IMR-90 (cell line): ENCODE data around the gene MAPK8IP3. TPM values are rescaled to one million over a fixed set of nuclear protein-coding genes. Genes with fewer than 3 reads are reported as not detected.

Source experiments
- ATAC-seq: fragments of 200-7000 bp; cut with Tn5 transposase; 2 replicates; pipeline ENCODE4 v1.9.1; 2020; ENCODE audit warnings: low read depth, mild to moderate bottlenecking, moderate library complexity
- BruUV-seq: library from RNA; stranded (reverse); fragments of 400-500 nt; replicated peaks from 2 replicates; lab custom pipeline; 2021; lab: Mats Ljungman, UMichigan
- CTCF ChIA-PET: fragments of 300-600 bp; formaldehyde crosslinking; extraction: SDS; loops from one replicate; lab custom pipeline; 2021; ENCODE audit warnings: antibody characterized with exemption; lab: Yijun Ruan, JAX
- POLR2A ChIA-PET: fragments of 300-600 bp; sonication (Branson Sonifier 250); formaldehyde crosslinking; loops from one replicate; lab custom pipeline; 2022; ENCODE audit warnings: antibody characterized with exemption; ENCODE audit not compliant: unreplicated experiment; lab: Charles Lee
- DNase-seq: peaks from one replicate; pipeline ENCODE4 v3.0.0; 2013
- H2AFZ ChIP-seq: replicated peaks from 2 replicates; pipeline ENCODE3; 2013; ENCODE audit warnings: low read length, mild to moderate bottlenecking; ENCODE audit not compliant: poor library complexity
- H2AK5ac ChIP-seq: 2 replicates; pipeline ENCODE4 v1.6.1; 2013; ENCODE audit warnings: low read depth, low read length, inconsistent platforms
- H2AK9ac ChIP-seq: replicated peaks from 2 replicates; pipeline ENCODE3; 2013; ENCODE audit warnings: mild to moderate bottlenecking, low read depth, low read length, moderate library complexity; ENCODE audit not compliant: poor library complexity
- H2BK120ac ChIP-seq: 2 replicates; pipeline ENCODE4 v1.6.1; 2013; ENCODE audit warnings: low read depth, low read length, inconsistent platforms
- H2BK15ac ChIP-seq: 3 replicates; pipeline ENCODE4 v1.6.1; 2013; ENCODE audit warnings: low read depth, low read length, inconsistent platforms
- H2BK20ac ChIP-seq: 2 replicates; pipeline ENCODE4 v1.6.1; 2013; ENCODE audit warnings: low read depth, mild to moderate bottlenecking, inconsistent platforms, low read length, moderate library complexity
- H2BK5ac ChIP-seq: 2 replicates; pipeline ENCODE4 v1.6.1; 2013; ENCODE audit warnings: mild to moderate bottlenecking, low read depth, low read length, inconsistent platforms; ENCODE audit not compliant: poor library complexity, severe bottlenecking
- H3K14ac ChIP-seq: replicated peaks from 2 replicates; pipeline ENCODE4 v1.6.1; 2013; ENCODE audit warnings: low read depth, low read length, inconsistent platforms
- H3K18ac ChIP-seq: 2 replicates; pipeline ENCODE4 v1.6.1; 2013; ENCODE audit warnings: low read depth, low read length, control low read depth
- H3K23ac ChIP-seq: 2 replicates; pipeline ENCODE4 v1.6.1; 2013; ENCODE audit warnings: low read depth, low read length, inconsistent platforms
- H3K27ac ChIP-seq: 2 replicates; pipeline ENCODE4 v1.5.1; 2013; ENCODE audit warnings: mild to moderate bottlenecking, control low read depth, low read length; ENCODE audit not compliant: insufficient read depth
- H3K27me3 ChIP-seq: 2 replicates; pipeline ENCODE4 v1.6.1; 2013; ENCODE audit warnings: low read length; ENCODE audit not compliant: control insufficient read depth, insufficient read depth
- H3K36me3 ChIP-seq: 2 replicates; pipeline ENCODE4 v1.6.1; 2013; ENCODE audit warnings: low read length, mixed read lengths; ENCODE audit not compliant: control insufficient read depth, insufficient read depth
- H3K4ac ChIP-seq: 2 replicates; pipeline ENCODE4 v1.6.1; 2013; ENCODE audit warnings: low read depth, low read length, inconsistent platforms
- H3K4me1 ChIP-seq: 2 replicates; pipeline ENCODE4 v1.6.1; 2013; ENCODE audit warnings: low read length, mixed read lengths; ENCODE audit not compliant: control insufficient read depth, insufficient read depth
- H3K4me2 ChIP-seq: 2 replicates; pipeline ENCODE4 v1.6.1; 2013; ENCODE audit warnings: low read depth, mild to moderate bottlenecking, control low read depth, low read length, moderate library complexity
- H3K4me3 ChIP-seq: 2 replicates; pipeline ENCODE4 v1.5.1; 2013; ENCODE audit warnings: low read depth, mild to moderate bottlenecking, control low read depth, low read length, moderate library complexity; ENCODE audit not compliant: insufficient read depth
- H3K56ac ChIP-seq: 2 replicates; pipeline ENCODE4 v1.6.1; 2013; ENCODE audit warnings: low read length, inconsistent platforms; ENCODE audit not compliant: insufficient read depth; ENCODE audit errors: extremely low read depth
- H3K79me1 ChIP-seq, 2 experiments: 2 replicates each; pipeline ENCODE4 v1.6.1; 2013; ENCODE audit warnings: low read length in 2 of 2, inconsistent platforms in 1 of 2, low read depth in 1 of 2
- H3K9ac ChIP-seq: 2 replicates; pipeline ENCODE4 v1.6.1; 2013; ENCODE audit warnings: low read depth, low read length, control low read depth
- H3K9me1 ChIP-seq: 2 replicates; pipeline ENCODE4 v1.6.1; 2013; ENCODE audit warnings: low read length, inconsistent platforms; ENCODE audit not compliant: insufficient read depth
- H3K9me3 ChIP-seq: 2 replicates; pipeline ENCODE4 v1.6.1; 2013; ENCODE audit warnings: low read length; ENCODE audit not compliant: control insufficient read depth, insufficient read depth
- H4K20me1 ChIP-seq: 2 replicates; pipeline ENCODE4 v1.6.1; 2013; ENCODE audit warnings: low read length, inconsistent platforms; ENCODE audit not compliant: insufficient read depth
- H4K5ac ChIP-seq: 2 replicates; pipeline ENCODE4 v1.6.1; 2013; ENCODE audit warnings: mild to moderate bottlenecking, low read depth, low read length, control low read depth
- H4K8ac ChIP-seq, 2 experiments: 2 replicates each; pipeline ENCODE4 v1.6.1; 2013; ENCODE audit warnings: low read depth in 2 of 2, low read length in 2 of 2, control low read depth in 1 of 2, inconsistent platforms in 1 of 2
- H4K91ac ChIP-seq: 2 replicates; pipeline ENCODE4 v1.6.1; 2013; ENCODE audit warnings: low read depth, low read length, inconsistent platforms; ENCODE audit not compliant: insufficient read depth
- BHLHE40 ChIP-seq: fragments of 150-350 bp; IDR thresholded peaks from 2 replicates; pipeline ENCODE4 v1.6.1; 2016; ENCODE audit warnings: mild to moderate bottlenecking, low read depth, low read length
- CEBPB ChIP-seq: IDR thresholded peaks from 2 replicates; pipeline ENCODE4 v1.6.1; 2012; ENCODE audit warnings: low read depth, low read length, improper control_type of control experiment
- CHD1 ChIP-seq: IDR thresholded peaks from 2 replicates; pipeline ENCODE4 v1.6.1; 2012; ENCODE audit warnings: low read depth, low read length, improper control_type of control experiment
- ELK1 ChIP-seq: fragments of 150-350 bp; IDR thresholded peaks from 2 replicates; pipeline ENCODE4 v1.6.1; 2016; ENCODE audit warnings: low read depth, mild to moderate bottlenecking, low read length, moderate library complexity, borderline replicate concordance
- FOS ChIP-seq: fragments of 150-350 bp; IDR thresholded peaks from 2 replicates; pipeline ENCODE4 v1.6.1; 2016; ENCODE audit warnings: low read depth, low read length
- MAFK ChIP-seq: IDR thresholded peaks from 2 replicates; pipeline ENCODE4 v1.6.1; 2012; ENCODE audit warnings: low read depth, low read length, improper control_type of control experiment
- MAZ ChIP-seq: IDR thresholded peaks from 2 replicates; pipeline ENCODE4 v1.6.1; 2012; ENCODE audit warnings: low read depth, mild to moderate bottlenecking, low read length, improper control_type of control experiment, moderate library complexity, borderline replicate concordance
- MXI1 ChIP-seq: IDR thresholded peaks from 2 replicates; pipeline ENCODE4 v1.6.1; 2012; ENCODE audit warnings: low read depth, mild to moderate bottlenecking, low read length, moderate library complexity, borderline replicate concordance
- NFE2L2 ChIP-seq: fragments of 150-350 bp; IDR thresholded peaks from 2 replicates; pipeline ENCODE4 v1.6.1; 2016; ENCODE audit warnings: low read depth, mild to moderate bottlenecking, low read length
- POLR2A ChIP-seq: IDR thresholded peaks from 2 replicates; pipeline ENCODE4 v1.6.1; 2012; ENCODE audit warnings: mild to moderate bottlenecking, low read depth, low read length
- RAD21 ChIP-seq: IDR thresholded peaks from 2 replicates; pipeline ENCODE4 v1.6.1; 2012; ENCODE audit warnings: low read length, improper control_type of control experiment
- RCOR1 ChIP-seq: IDR thresholded peaks from 2 replicates; pipeline ENCODE4 v1.6.1; 2012; ENCODE audit warnings: mild to moderate bottlenecking, low read length, improper control_type of control experiment; ENCODE audit not compliant: insufficient replicate concordance
- RFX5 ChIP-seq: IDR thresholded peaks from 2 replicates; pipeline ENCODE4 v1.8.0; 2012; ENCODE audit warnings: low read depth, mild to moderate bottlenecking, low read length, moderate library complexity
- SMC3 ChIP-seq: fragments of 150-350 bp; IDR thresholded peaks from 2 replicates; pipeline ENCODE4 v1.6.1; 2016; ENCODE audit warnings: low read depth, mild to moderate bottlenecking, antibody characterized with exemption, low read length, moderate library complexity
- WGBS, 2 experiments: methylation state at CpG; one replicate each; pipeline versions ENCODE4 v1.1.5 to v1.1.7; 2013; ENCODE audit warnings: missing lambda C conversion rate in 2 of 2; ENCODE audit not compliant: insufficient read length in 1 of 2; ENCODE audit errors: extremely low coverage in 2 of 2; 5-methylcytosine and 5-hydroxymethylcytosine counted together
- dilution Hi-C: fragments of 300-500 bp; cut with HindIII; formaldehyde crosslinking; loops from one replicate; pipeline ENCODE4 v1.14.3; 2018; ENCODE audit warnings: low sequenced_read_pairs; ENCODE audit not compliant: unreplicated experiment
- in situ Hi-C: fragments of 300-500 bp; cut with MboI; formaldehyde crosslinking; loops from 3 replicates; pipeline ENCODE4 v1.14.3; 2019; ENCODE audit warnings: low sequenced_read_pairs, inconsistent platforms, mixed read lengths
- intact Hi-C: fragments of 100-400 bp; cut with micrococcal nuclease; formaldehyde crosslinking; loops from 2 replicates; pipeline ENCODE4 v1.10.0; 2022
- polyA plus RNA-seq, 3 experiments: library from polyadenylated mRNA; depleted of rRNA; stranded (reverse); fragments of >200 nt; gene quantifications; 2 replicates each; pipeline ENCODE4 v1.2.3, GENCODE V29; 2012; ENCODE audit warnings: low replicate concordance in 1 of 3
- total RNA-seq: library from RNA; depleted of rRNA; stranded (reverse); fragments of >200 nt; gene quantifications from 2 replicates; pipeline ENCODE4 v1.2.3, GENCODE V29; 2012
- TF ChIP-seq, protein P1 (sequence below): conservative IDR thresholded peaks from 2 replicates; pipeline ENCODE4 v1.5.1; 2012; ENCODE audit warnings: mild to moderate bottlenecking, low read depth, low read length, improper control_type of control experiment
- TF ChIP-seq, protein P2 (sequence below): fragments of 150-350 bp; IDR thresholded peaks from 2 replicates; pipeline ENCODE4 v1.6.1; 2017; ENCODE audit warnings: mild to moderate bottlenecking, antibody characterized with exemption, low read length, low read depth

MAPK8IP3 gene
- total and polyA plus RNA-seq, 2 of the 4 experiments (the other 2 are of a cell fraction): 17.0 to 69.1 TPM

DNA sequence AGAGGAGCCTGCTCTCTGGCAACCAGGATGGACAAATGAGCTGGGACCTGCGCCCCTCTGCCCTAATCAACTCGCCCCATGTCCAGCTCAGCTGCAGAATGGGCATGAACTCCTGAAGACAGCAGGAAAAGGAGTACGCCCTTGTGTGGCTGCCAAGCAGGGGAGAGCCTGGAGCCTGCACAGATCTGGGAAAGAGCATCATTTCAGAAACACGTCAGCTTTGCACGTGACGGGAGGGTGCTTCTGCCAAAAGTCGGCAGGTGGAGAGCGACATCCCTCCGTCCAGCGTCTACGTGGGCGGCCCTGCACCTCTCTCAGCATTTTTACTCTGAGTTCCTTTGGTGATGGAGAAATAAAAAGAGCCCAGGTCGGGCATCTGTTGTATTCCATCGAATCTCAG lies 46.9 kb downstream of the MAPK8IP3 start:
- H3K9ac ChIP-seq: no peak overlapping the region
- peaks cover 12 to 30% of the 10 kb centered on the region in 2 experiments; a peak in 2 of 4 replicates for H3K79me1 ChIP-seq
- no peak overlapping the region for H4K8ac ChIP-seq
- no peak overlapping the region for H3K4ac ChIP-seq
- H3K9me1 ChIP-seq: peaks cover 6% of the 10 kb centered on the region; the same call in 1 of the 2 replicates
- H3K9me3 ChIP-seq: no peaks in the 10 kb centered on the region
- no peak overlapping the region for H2BK120ac ChIP-seq
- ChIA-PET POLR2A (no interaction called here), CTCF (no interaction called here)
- H2AFZ ChIP-seq: no peak overlapping the region
- no peak overlapping the region for H3K4me2 ChIP-seq
- no peak overlapping the region for H3K4me3 ChIP-seq
- H3K27ac ChIP-seq: no peak overlapping the region
- no peak for TF ChIP-seq ELK1
- no peak for TF ChIP-seq RCOR1
- TF ChIP-seq, protein P1, sequence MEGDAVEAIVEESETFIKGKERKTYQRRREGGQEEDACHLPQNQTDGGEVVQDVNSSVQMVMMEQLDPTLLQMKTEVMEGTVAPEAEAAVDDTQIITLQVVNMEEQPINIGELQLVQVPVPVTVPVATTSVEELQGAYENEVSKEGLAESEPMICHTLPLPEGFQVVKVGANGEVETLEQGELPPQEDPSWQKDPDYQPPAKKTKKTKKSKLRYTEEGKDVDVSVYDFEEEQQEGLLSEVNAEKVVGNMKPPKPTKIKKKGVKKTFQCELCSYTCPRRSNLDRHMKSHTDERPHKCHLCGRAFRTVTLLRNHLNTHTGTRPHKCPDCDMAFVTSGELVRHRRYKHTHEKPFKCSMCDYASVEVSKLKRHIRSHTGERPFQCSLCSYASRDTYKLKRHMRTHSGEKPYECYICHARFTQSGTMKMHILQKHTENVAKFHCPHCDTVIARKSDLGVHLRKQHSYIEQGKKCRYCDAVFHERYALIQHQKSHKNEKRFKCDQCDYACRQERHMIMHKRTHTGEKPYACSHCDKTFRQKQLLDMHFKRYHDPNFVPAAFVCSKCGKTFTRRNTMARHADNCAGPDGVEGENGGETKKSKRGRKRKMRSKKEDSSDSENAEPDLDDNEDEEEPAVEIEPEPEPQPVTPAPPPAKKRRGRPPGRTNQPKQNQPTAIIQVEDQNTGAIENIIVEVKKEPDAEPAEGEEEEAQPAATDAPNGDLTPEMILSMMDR: no peak
- no peak for TF ChIP-seq SMC3
- TF ChIP-seq CHD1: no peak
- no peak for TF ChIP-seq NFE2L2
- TF ChIP-seq MXI1: no peak
- no peak for TF ChIP-seq MAFK
- TF ChIP-seq POLR2A: no peak
- TF ChIP-seq RFX5: no peak
- no peak for TF ChIP-seq RAD21
- TF ChIP-seq MAZ: no peak
- TF ChIP-seq CEBPB: no peak
- TF ChIP-seq BHLHE40: no peak
- TF ChIP-seq FOS: no peak
- TF ChIP-seq, protein P2, sequence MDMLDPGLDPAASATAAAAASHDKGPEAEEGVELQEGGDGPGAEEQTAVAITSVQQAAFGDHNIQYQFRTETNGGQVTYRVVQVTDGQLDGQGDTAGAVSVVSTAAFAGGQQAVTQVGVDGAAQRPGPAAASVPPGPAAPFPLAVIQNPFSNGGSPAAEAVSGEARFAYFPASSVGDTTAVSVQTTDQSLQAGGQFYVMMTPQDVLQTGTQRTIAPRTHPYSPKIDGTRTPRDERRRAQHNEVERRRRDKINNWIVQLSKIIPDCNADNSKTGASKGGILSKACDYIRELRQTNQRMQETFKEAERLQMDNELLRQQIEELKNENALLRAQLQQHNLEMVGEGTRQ: no peak
- no peak overlapping the region for H3K14ac ChIP-seq
- no peak overlapping the region for H3K56ac ChIP-seq
- dilution Hi-C loops (no loop called here), intact Hi-C loops (no loop called here), in situ Hi-C loops (no loop called here)
- H4K20me1 ChIP-seq: peaks cover 4% of the 10 kb centered on the region; the same call in 1 of the 2 replicates
- H3K4me1 ChIP-seq: no peaks in the 10 kb centered on the region
- 100% methylated on average over 3 of the region's 14 CpGs; no CpG with 5 or more reads in 1 of the 2 experiments for WGBS, 2 experiments
- no peak for DNase-seq
- no peak overlapping the region for H2BK20ac ChIP-seq
- H4K5ac ChIP-seq: no peak overlapping the region
- H3K36me3 ChIP-seq: peaks cover 59% of the 10 kb centered on the region
- H2BK5ac ChIP-seq: no peak overlapping the region
- no peak overlapping the region for H2AK5ac ChIP-seq
- BruUV-seq: no TSS peak
- no peak for ATAC-seq
- peak overlapping the region; percentile 55 for H2AK9ac ChIP-seq
- H4K91ac ChIP-seq: no peak overlapping the region
- H3K27me3 ChIP-seq: no peaks in the 10 kb centered on the region
- H2BK15ac ChIP-seq: no peak overlapping the region
- no peak overlapping the region for H3K23ac ChIP-seq
- H3K18ac ChIP-seq: no peak overlapping the region
